ENCODE results near the gene VPS37B. TPM values are rescaled to one million over a fixed set of nuclear protein-coding genes. Genes with fewer than 3 reads are reported as not detected.

Gene VPS37B
- total and polyA plus RNA-seq, 2 donors (not counting 1 experiment from before 2014, with no cell fraction given) = 10.7 to 25.6 TPM

DNA sequence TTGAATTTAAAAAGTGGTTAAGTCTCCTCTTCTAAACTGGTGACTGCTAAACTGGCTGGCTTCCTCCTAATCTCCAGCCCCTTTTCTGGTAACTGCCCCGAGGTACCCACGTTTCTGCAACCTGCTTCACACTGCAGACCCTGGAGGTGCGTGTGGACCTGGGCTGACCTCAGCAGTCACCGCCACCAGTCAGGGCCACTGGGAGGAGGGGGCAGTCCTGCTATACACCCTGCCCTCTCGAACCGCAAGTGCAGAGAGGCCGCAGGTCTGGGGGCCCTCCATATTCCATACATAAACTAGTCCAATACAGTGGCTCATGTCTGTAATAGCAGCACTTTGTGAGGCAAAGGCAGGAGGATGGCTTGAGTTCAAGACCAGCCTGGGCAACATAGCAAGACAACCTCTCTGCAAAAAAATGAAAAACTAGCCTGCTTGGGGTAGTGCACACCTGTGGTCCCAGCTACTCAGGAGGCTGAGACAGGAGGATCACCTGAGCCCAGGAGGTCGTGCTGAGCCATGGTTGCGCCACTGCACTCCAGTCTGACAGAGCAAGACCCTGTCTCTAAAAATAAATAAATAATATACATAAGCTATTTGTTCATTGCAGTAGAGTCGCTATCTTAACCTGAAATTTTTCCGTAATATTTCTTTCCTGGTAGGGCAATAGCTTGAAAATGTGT lies 25.6 kb downstream of the VPS37B start:
- Histone ChIP-seq H3K9ac (ENCODE audit: insufficient read depth, low read length) (no peak overlapping the region), H4K20me1 (ENCODE audit: control insufficient read depth, extremely low read depth, insufficient read depth, low read length) (no peaks in the 10 kb centered on the region), H3K27ac (ENCODE audit: insufficient read depth, low read length) (no peak overlapping the region), H3K4me1 (ENCODE audit: control insufficient read depth, extremely low read depth, insufficient read depth, low read length) (peaks cover 14% of the 10 kb centered on the region), H3K79me2 (ENCODE audit: control insufficient read depth, insufficient read depth, low read length) (peaks cover 42% of the 10 kb centered on the region), H3K4me3 (replicated peaks in 1 of 4; ENCODE audit: control extremely low read depth in 1 of 4, insufficient read depth in 1 of 4, low read depth in 3 of 4, low read length in 4 of 4) (no peak overlapping the region), H2AFZ (ENCODE audit: low read length) (no peak overlapping the region), H3K9me3 (ENCODE audit: control insufficient read depth, insufficient read depth, low read depth, low read length) (no peaks in the 10 kb centered on the region), H3K36me3 (ENCODE audit: control insufficient read depth, insufficient read depth, low read length) (peaks cover 26% of the 10 kb centered on the region), H3K27me3 (ENCODE audit: control insufficient read depth, insufficient read depth, low read length) (no peaks in the 10 kb centered on the region), H3K4me2 (ENCODE audit: extremely low read depth, insufficient read depth, low read length) (no peak overlapping the region)
- no peak for DNase-seq (ENCODE audit: low read depth in 2 of 2)
- TF ChIP-seq, protein P1, sequence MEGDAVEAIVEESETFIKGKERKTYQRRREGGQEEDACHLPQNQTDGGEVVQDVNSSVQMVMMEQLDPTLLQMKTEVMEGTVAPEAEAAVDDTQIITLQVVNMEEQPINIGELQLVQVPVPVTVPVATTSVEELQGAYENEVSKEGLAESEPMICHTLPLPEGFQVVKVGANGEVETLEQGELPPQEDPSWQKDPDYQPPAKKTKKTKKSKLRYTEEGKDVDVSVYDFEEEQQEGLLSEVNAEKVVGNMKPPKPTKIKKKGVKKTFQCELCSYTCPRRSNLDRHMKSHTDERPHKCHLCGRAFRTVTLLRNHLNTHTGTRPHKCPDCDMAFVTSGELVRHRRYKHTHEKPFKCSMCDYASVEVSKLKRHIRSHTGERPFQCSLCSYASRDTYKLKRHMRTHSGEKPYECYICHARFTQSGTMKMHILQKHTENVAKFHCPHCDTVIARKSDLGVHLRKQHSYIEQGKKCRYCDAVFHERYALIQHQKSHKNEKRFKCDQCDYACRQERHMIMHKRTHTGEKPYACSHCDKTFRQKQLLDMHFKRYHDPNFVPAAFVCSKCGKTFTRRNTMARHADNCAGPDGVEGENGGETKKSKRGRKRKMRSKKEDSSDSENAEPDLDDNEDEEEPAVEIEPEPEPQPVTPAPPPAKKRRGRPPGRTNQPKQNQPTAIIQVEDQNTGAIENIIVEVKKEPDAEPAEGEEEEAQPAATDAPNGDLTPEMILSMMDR (conservative IDR thresholded peaks at IDR 0.05 in 1 of 2, IDR thresholded peaks at IDR 0.05 in 1 of 2; ENCODE audit: low read depth in 1 of 2, low read length in 2 of 2) = no peak
- TF ChIP-seq EZH2 (IDR thresholded peaks at IDR 0.05; ENCODE audit: low read length, missing control alignments) = no peak

DNA sequence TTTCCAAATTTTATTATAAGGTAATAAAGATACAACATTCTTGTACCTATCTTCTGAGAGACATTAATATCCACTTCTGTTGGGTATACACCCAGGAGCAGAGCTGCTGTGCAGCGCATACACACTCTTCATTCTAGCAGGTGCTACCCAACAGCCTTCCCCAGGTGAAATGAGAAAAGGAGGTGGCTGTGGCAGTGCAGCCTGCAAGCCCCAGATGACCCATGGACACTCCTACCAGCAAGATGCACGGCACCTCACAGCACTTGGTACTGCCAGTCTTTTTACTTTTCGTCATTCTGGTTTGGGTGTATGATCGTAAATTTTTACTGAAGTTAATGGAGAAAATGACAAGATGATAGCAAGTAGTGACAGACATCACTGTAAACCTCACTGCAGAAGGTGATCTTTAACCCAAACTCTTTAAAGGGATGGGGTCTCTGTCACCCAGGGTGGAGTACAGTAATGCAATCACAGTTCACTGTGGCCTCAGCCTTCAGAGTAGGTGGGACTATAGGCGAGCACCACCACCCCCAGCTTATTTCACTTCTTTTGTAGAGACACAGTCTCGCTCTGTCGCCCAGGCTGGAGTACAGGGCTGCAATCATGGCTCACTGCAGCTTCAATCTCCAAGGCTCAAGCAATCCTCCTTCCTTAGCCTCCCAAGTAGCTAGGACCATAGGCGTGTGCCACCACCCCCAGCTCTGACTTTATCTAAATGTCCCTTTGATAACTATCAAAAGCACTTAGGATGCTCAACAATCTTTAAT lies 26.5 kb downstream of the VPS37B start:
- no peak for DNase-seq (ENCODE audit: low read depth in 2 of 2)
- Histone ChIP-seq H3K27me3 (ENCODE audit: control insufficient read depth, insufficient read depth, low read length) (no peaks in the 10 kb centered on the region), H3K9me3 (ENCODE audit: control insufficient read depth, insufficient read depth, low read depth, low read length) (no peaks in the 10 kb centered on the region), H3K79me2 (ENCODE audit: control insufficient read depth, insufficient read depth, low read length) (peaks cover 38% of the 10 kb centered on the region), H2AFZ (ENCODE audit: low read length) (no peak overlapping the region), H4K20me1 (ENCODE audit: control insufficient read depth, extremely low read depth, insufficient read depth, low read length) (no peaks in the 10 kb centered on the region), H3K9ac (ENCODE audit: insufficient read depth, low read length) (no peak overlapping the region), H3K36me3 (ENCODE audit: control insufficient read depth, insufficient read depth, low read length) (peaks cover 26% of the 10 kb centered on the region), H3K4me2 (ENCODE audit: extremely low read depth, insufficient read depth, low read length) (no peak overlapping the region), H3K4me3 (replicated peaks in 1 of 4; ENCODE audit: control extremely low read depth in 1 of 4, insufficient read depth in 1 of 4, low read depth in 3 of 4, low read length in 4 of 4) (no peak overlapping the region), H3K27ac (ENCODE audit: insufficient read depth, low read length) (no peak overlapping the region), H3K4me1 (ENCODE audit: control insufficient read depth, extremely low read depth, insufficient read depth, low read length) (peaks cover 14% of the 10 kb centered on the region)
- TF ChIP-seq, protein P1 (conservative IDR thresholded peaks at IDR 0.05 in 1 of 2, IDR thresholded peaks at IDR 0.05 in 1 of 2; ENCODE audit: low read depth in 1 of 2, low read length in 2 of 2) = no peak
- TF ChIP-seq EZH2 (IDR thresholded peaks at IDR 0.05; ENCODE audit: low read length, missing control alignments) = no peak

DNA sequence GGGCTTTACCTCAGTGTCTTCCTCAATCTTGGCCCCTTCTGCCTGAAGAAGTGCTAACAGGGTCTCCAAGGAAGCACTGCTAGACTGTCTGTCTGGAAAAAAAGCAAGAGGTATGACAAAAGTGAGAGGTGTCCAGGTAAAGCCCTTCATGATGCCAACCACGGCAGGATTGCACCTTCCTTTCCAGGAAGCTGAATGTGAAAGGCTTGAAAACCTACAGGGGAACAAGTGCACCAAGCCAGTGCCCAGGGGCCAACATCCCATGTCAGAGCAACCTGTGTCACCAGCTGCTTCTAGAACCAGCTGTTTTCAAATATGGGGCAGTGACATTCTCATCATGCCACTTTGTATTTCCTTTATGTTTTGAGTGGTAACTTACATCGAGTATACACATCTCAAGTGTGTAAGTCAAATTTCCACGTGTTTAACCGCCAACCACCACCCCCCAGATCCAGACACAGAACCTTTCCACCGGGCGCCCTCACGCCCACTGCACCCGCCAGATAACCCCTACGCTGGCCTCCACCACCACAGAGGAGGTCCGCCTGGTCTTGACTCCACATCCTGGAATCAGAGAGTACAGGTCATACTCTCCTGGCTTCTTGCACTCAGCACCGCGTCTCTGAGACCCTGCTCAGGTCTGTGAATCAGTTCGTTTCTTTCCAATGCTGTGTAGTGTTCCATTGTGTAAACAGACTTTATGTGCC lies 27.3 kb downstream of the VPS37B start:
- Histone ChIP-seq H3K27ac (ENCODE audit: insufficient read depth, low read length) (no peak overlapping the region), H3K9ac (ENCODE audit: insufficient read depth, low read length) (no peak overlapping the region), H2AFZ (ENCODE audit: low read length) (no peak overlapping the region), H3K9me3 (ENCODE audit: control insufficient read depth, insufficient read depth, low read depth, low read length) (no peaks in the 10 kb centered on the region), H3K4me3 (replicated peaks in 1 of 4; ENCODE audit: control extremely low read depth in 1 of 4, insufficient read depth in 1 of 4, low read depth in 3 of 4, low read length in 4 of 4) (no peak overlapping the region), H3K36me3 (ENCODE audit: control insufficient read depth, insufficient read depth, low read length) (peaks cover 27% of the 10 kb centered on the region), H3K27me3 (ENCODE audit: control insufficient read depth, insufficient read depth, low read length) (no peaks in the 10 kb centered on the region), H4K20me1 (ENCODE audit: control insufficient read depth, extremely low read depth, insufficient read depth, low read length) (no peaks in the 10 kb centered on the region), H3K4me1 (ENCODE audit: control insufficient read depth, extremely low read depth, insufficient read depth, low read length) (peaks cover 14% of the 10 kb centered on the region), H3K4me2 (ENCODE audit: extremely low read depth, insufficient read depth, low read length) (no peak overlapping the region), H3K79me2 (ENCODE audit: control insufficient read depth, insufficient read depth, low read length) (peaks cover 31% of the 10 kb centered on the region)
- TF ChIP-seq EZH2 (IDR thresholded peaks at IDR 0.05; ENCODE audit: low read length, missing control alignments) = no peak
- TF ChIP-seq, protein P1 (conservative IDR thresholded peaks at IDR 0.05 in 1 of 2, IDR thresholded peaks at IDR 0.05 in 1 of 2; ENCODE audit: low read depth in 1 of 2, low read length in 2 of 2) = no peak
- DNase-seq (ENCODE audit: low read depth in 2 of 2) = no peak
